Activated naive CD8-positive, alpha-beta T cell (primary cell): ENCODE results near the gene LMAN1.

Experiments
- H3K27ac Mint-ChIP-seq: one replicate; pipeline ENCODE4 v1.8.0; 2021; ENCODE audit warnings: mixed read lengths
- H3K27me3 Mint-ChIP-seq: one replicate; pipeline ENCODE4 v1.8.0; 2021; ENCODE audit warnings: mixed read lengths
- H3K36me3 Mint-ChIP-seq: one replicate; pipeline ENCODE4 v1.8.0; 2021; ENCODE audit warnings: mixed read lengths
- H3K4me1 Mint-ChIP-seq: one replicate; pipeline ENCODE4 v1.8.0; 2021; ENCODE audit warnings: low read depth, mixed read lengths
- H3K4me3 Mint-ChIP-seq: one replicate; pipeline ENCODE4 v1.8.0; 2021; ENCODE audit warnings: mild to moderate bottlenecking, mixed read lengths
- H3K9me3 Mint-ChIP-seq: one replicate; pipeline ENCODE4 v1.8.0; 2021; ENCODE audit warnings: low read depth, mixed read lengths

Gene LMAN1

DNA sequence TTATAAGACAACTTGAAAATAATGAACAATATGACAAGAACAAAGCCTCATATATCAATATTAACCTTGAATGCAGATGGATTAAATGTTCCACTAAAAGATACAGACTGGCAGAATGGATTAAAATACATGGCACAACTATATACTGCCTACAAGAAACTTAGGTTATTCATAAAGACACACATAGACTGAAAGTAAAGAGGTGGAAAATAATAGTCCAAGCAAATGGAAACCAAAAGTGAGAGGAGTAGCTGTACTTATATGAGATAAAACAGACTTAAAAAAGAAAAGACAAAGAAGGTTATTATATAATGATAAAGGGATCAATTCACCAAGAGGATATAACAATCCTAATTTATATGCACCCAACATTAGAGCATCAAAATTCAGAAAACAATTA lies 18.2 kb downstream of the LMAN1 start:
- Mint-ChIP-seq H3K36me3 (peaks cover 69% of the 10 kb centered on the region), H3K4me1 (peaks cover 45% of the 10 kb centered on the region), H3K27me3 (no peaks in the 10 kb centered on the region), H3K4me3 (no peak overlapping the region), H3K9me3 (peaks cover 20% of the 10 kb centered on the region), H3K27ac (peak overlapping the region; percentile 66)

DNA sequence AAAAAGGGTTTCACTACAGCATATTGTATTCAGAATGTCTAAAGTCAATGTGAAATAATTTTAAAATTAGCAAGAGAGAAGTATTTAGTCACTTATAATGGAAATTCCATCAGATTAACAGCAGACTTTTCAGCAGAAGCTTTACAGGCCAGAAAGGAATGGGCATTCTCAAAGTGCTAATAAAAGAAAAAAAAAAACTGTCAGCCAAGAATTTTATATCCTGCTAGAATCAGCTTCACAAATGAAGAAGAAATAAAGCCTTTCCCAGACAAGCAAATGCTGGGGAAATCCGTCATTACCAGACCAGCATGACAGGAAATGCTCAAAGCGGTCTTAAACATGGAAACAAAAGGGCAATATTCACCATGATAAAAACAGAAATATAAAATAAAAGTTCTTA lies 18.8 kb downstream of the LMAN1 start:
- H3K36me3 Mint-ChIP-seq, result peaks cover 68% of the 10 kb centered on the region
- peaks cover 42% of the 10 kb centered on the region for H3K4me1 Mint-ChIP-seq
- peak overlapping the region; percentile 66 for H3K27ac Mint-ChIP-seq
- H3K27me3 Mint-ChIP-seq, result no peaks in the 10 kb centered on the region
- no peak overlapping the region for H3K4me3 Mint-ChIP-seq
- peaks cover 20% of the 10 kb centered on the region for H3K9me3 Mint-ChIP-seq

DNA sequence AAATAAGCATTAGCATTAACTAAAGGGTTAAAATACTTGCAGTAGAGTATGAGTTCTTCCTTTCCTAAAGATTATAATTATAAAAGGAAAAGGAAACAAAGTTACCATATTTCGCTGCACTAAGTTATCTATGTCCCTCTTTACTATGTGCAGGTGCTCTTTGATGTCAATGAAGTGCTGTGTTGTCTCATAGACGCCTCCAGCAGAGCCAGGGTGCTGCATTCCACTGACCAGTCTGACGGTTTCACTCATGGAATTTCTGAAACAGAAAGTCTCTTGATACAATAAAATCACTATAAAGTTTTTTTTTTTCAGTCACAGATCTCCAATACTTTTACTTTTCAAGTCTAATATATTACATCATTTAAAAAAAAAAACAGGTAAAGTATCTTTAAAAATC lies 26.1 kb downstream of the LMAN1 start:
- Mint-ChIP-seq H3K4me1 (peaks cover 1% of the 10 kb centered on the region), H3K36me3 (peaks cover 29% of the 10 kb centered on the region), H3K27ac (no peak overlapping the region), H3K4me3 (no peak overlapping the region), H3K27me3 (no peaks in the 10 kb centered on the region), H3K9me3 (no peaks in the 10 kb centered on the region)

DNA sequence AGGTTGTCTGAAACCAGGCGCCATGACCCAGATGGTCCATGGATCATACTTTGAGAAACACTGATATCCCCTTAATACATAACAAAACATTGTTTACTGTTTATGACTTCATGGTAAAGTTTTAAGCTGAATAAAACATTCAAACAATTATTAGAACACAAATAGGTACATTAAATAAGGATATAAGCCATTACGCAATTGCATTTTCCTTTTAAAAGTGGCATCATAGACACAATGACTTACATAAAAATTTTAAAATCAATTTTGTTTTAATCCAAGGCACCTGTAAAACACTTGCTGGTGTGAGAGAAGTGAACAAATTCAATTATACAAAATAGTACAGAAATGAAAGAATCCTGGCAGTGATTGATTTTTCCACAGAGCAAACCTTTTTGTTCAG lies 30.4 kb downstream of the LMAN1 start:
- no peak overlapping the region for H3K4me3 Mint-ChIP-seq
- no peaks in the 10 kb centered on the region for H3K9me3 Mint-ChIP-seq
- H3K4me1 Mint-ChIP-seq, result no peaks in the 10 kb centered on the region
- H3K27me3 Mint-ChIP-seq, result no peaks in the 10 kb centered on the region
- H3K27ac Mint-ChIP-seq, result no peak overlapping the region
- H3K36me3 Mint-ChIP-seq, result peaks cover 26% of the 10 kb centered on the region

DNA sequence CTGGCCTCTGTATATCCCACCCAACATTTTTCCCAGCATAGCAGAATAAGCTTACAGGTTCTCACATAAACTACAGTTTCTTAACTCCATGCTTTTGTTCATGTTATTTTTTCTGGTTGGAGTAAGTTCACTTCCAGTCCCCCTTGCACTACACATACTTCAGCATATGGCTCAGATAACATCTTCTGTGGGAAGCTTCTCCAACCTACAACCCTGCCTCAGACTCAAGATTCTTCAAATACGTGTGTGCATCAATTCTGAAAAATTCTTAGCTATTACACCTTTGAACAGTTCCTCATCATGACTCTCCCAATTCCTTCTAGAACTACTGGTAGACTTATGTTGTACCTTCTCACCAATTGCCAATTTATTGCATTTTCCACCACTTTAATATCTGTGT lies 33.1 kb downstream of the LMAN1 start:
- Mint-ChIP-seq H3K27ac (no peak overlapping the region), H3K27me3 (peaks cover 4% of the 10 kb centered on the region), H3K4me3 (no peak overlapping the region)

DNA sequence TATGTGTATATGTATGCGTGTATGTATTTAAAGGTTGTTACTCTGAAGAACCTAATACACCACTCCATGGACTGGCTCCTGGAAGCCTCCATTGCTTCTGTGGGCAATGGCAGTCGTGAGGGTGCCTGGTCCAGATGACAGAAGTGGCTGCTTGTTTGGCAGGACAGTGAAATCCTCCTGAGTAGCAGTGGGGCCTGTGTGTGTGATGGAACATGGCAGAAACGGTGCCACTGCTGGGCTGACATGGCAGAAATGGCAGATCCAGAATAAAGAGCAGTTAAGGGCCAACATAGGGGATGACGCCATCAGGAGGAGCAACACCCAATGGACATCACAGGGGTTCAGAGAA lies 34.5 kb downstream of the LMAN1 start:
- Mint-ChIP-seq H3K9me3 (no peaks in the 10 kb centered on the region), H3K4me1 (no peaks in the 10 kb centered on the region), H3K4me3 (no peak overlapping the region), H3K27me3 (peaks cover 7% of the 10 kb centered on the region), H3K36me3 (peaks cover 20% of the 10 kb centered on the region), H3K27ac (no peak overlapping the region)

More for the DNA sequence above, 33.1 kb downstream of the LMAN1 start:
- Mint-ChIP-seq H3K4me1 (no peaks in the 10 kb centered on the region), H3K9me3 (no peaks in the 10 kb centered on the region), H3K36me3 (peaks cover 20% of the 10 kb centered on the region)

DNA sequence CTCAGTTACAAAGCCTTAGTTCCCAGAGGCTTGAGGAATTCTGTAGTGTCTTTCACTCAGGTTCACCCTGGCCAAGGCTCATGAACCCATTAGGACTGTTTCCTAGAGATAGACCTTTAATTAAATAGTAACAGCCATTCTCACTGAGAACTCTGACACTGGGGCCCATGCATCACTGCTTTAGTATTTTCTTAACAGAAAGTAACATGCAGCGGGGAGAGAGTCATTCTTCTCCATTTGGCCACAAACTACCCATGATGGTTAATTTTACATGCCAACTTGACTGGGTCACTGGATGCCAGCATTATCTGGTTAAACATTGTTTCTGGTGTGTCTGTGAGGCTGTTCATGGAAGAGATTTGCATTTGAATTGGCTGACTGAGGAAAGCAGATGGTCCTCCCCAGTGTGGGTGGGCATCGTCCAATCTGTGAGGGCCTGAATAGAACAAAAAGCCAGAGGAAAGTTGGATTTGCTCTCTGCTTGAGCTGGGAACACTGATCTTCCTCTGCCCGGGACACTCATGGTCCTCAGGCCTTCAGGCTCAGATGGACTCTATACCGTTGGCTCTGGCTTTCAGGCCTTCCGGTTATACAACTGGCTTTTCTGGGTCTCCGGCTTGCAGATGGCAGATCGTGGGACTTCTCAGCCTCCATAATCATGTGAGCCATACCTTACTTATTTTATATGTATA lies 35.0 kb downstream of the LMAN1 start:
- Mint-ChIP-seq H3K4me1 (no peaks in the 10 kb centered on the region), H3K9me3 (no peaks in the 10 kb centered on the region), H3K36me3 (peaks cover 19% of the 10 kb centered on the region), H3K27ac (no peak overlapping the region), H3K27me3 (peaks cover 7% of the 10 kb centered on the region), H3K4me3 (no peak overlapping the region)

DNA sequence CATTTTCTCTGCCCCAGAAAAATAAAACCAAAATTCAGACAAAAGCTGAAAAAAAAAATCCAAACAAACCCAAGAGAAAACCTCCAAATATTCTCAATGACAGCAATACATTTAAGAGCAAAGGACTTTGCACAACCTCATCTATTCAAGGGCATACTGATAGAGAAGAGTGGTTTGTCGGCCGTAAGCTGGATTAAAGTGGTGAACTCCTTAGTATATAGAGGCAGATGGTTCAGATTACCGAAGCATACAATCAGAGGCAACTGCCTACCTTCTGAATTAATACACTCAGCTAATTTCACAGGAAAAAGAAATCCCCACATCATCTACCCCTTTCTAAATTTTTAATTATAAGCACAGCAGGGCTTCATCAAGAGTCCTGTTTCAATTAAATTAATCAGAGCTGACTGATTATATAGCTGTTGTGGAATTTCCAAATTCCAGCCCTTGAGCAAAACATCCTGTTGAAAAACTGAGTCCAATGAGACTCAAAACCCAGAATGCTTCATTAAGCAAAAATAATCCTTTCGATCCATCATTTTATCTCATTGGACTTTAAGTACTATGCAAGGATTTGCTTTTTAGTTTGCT lies 40.5 kb downstream of the LMAN1 start, which contains the start of gene CPLX4:
Gene CPLX4 (minus strand): TSS at position 190 of the 591 bp plus-strand sequence. CDS start 187 bp downstream, at position 3.
- H3K36me3 Mint-ChIP-seq, result no peaks in the 10 kb centered on the region
- no peaks in the 10 kb centered on the region for H3K9me3 Mint-ChIP-seq
- H3K4me3 Mint-ChIP-seq, result no peak within 1 kb of the TSS
- H3K27me3 Mint-ChIP-seq, result peaks cover 10% of the 10 kb centered on the region
- no peaks in the 10 kb centered on the region for H3K4me1 Mint-ChIP-seq
- no peak within 1 kb of the TSS for H3K27ac Mint-ChIP-seq

DNA sequence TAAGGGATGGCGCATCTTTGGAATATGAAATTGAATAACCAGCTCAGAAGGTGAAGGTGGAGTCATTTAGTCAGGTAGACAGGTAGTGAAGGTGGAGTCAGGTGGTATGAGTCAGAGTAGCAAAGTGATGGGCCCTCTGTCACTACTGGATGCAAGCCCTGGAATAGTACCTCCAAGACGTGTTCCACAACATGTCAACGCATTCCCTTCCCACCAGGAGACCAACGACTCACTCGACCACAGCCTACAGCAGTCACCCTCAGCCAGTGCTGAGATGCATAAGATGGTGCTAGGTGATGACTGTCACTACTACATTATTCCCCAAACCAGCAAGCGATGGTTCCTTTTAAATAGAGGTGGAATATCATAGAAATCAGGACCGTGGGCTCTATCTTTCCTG lies 47.4 kb downstream of the LMAN1 start:
- H3K27me3 Mint-ChIP-seq, result peaks cover 18% of the 10 kb centered on the region
- H3K27ac Mint-ChIP-seq, result no peak overlapping the region
- no peak overlapping the region for H3K4me3 Mint-ChIP-seq
- H3K36me3 Mint-ChIP-seq, result no peaks in the 10 kb centered on the region
- no peaks in the 10 kb centered on the region for H3K4me1 Mint-ChIP-seq
- H3K9me3 Mint-ChIP-seq, result no peaks in the 10 kb centered on the region

DNA sequence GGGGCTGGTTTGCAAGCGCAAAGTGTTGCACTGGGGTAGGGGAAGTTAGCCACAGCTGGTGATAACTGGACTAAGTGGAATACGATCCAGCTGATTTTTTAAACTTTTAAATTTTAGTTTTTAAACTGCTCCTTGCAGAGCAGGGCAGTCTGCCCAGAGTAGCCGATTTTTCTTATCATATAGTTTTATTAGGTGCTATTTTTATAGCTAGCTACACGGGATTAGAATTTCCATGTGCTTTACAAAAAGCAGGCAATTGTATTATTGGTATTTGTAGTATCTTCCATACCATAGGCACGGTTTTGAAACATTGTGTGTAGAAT lies 50.2 kb downstream of the LMAN1 start:
- H3K9me3 Mint-ChIP-seq, result no peaks in the 10 kb centered on the region
- H3K4me1 Mint-ChIP-seq, result no peaks in the 10 kb centered on the region
- H3K4me3 Mint-ChIP-seq, result peak overlapping the region; percentile 46
- H3K27me3 Mint-ChIP-seq, result peaks cover 28% of the 10 kb centered on the region
- no peak overlapping the region for H3K27ac Mint-ChIP-seq
- H3K36me3 Mint-ChIP-seq, result no peaks in the 10 kb centered on the region

DNA sequence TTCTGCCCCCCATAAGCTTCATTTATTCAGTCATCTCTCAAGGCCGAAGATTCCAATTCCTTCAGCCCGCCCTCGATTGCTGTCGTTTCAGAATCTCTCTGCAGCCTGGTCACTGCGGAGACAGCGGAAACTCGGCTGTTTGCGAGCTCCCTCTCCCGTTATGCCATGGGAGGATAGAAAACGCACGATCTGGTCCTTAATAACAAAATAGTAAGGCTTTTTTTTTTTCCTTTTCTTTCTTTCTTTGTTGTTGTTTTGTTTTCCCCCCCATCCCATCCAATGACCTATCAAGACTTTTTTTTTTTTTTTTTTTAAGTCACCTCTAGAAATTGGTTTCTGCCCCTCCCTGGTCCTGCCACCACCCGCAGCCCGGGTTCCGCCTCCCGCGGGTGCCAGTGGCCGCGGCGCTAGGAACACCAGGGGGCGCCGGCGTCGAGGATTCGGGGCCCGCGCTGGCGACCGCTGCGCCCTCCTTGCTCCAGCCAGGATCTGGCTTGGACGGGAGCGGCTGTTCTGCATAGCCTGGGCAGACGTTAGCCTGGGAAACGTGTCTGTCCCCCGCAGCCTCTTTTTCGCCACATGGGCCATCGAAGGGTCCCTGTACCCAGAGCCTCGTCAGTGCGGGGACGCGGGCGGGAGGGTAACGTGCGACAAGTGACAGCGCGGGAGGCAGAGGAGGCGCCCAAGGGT lies 50.7 kb downstream of the LMAN1 start:
- Mint-ChIP-seq H3K27me3 (peaks cover 28% of the 10 kb centered on the region), H3K27ac (no peak overlapping the region), H3K4me1 (no peaks in the 10 kb centered on the region), H3K36me3 (no peaks in the 10 kb centered on the region), H3K9me3 (no peaks in the 10 kb centered on the region), H3K4me3 (peak overlapping the region; percentile 46)

DNA sequence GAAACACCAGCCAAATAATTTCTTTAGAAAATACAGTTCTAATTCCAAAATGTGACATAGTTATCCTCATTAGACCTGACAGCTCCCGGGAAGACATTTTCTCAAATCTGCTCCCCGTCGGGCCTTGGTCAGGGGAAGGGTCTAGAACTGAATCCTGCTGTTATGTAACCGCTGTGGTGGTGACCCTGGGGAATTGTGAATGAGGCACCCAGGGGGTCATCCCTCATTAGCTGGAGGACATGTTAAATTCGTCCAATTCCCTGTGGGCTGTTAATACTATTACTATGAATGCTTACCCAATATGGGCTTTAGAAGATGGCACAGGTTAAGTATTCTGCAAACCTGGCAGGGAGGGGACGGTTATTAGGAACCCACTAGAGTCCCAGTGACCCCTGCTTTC lies 52.4 kb downstream of the LMAN1 start:
- peaks cover 24% of the 10 kb centered on the region for H3K27me3 Mint-ChIP-seq
- H3K4me3 Mint-ChIP-seq, result no peak overlapping the region
- H3K9me3 Mint-ChIP-seq, result no peaks in the 10 kb centered on the region
- no peaks in the 10 kb centered on the region for H3K4me1 Mint-ChIP-seq
- no peak overlapping the region for H3K27ac Mint-ChIP-seq
- no peaks in the 10 kb centered on the region for H3K36me3 Mint-ChIP-seq

DNA sequence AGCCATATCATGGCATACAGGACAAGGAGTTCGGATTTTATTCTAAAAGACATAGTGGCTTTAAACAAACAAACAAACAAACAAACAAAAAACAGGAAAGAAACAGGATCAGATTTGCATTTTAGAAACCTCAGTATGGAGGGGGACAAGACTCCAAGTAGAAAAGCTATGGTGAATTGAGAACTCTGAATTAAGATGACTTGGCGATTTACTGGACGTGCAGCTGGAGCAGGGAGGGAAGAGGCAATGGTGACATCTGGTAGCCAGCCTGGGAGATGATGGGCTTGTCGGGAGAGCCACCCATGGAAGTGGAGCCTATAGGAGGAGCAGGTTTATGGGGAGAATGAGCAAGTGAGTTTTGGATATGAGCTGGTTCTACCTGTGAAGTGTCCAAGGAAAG lies 53.8 kb downstream of the LMAN1 start:
- Mint-ChIP-seq H3K27me3 (peaks cover 22% of the 10 kb centered on the region), H3K9me3 (no peaks in the 10 kb centered on the region), H3K4me1 (no peaks in the 10 kb centered on the region), H3K4me3 (no peak overlapping the region), H3K36me3 (no peaks in the 10 kb centered on the region), H3K27ac (no peak overlapping the region)

DNA sequence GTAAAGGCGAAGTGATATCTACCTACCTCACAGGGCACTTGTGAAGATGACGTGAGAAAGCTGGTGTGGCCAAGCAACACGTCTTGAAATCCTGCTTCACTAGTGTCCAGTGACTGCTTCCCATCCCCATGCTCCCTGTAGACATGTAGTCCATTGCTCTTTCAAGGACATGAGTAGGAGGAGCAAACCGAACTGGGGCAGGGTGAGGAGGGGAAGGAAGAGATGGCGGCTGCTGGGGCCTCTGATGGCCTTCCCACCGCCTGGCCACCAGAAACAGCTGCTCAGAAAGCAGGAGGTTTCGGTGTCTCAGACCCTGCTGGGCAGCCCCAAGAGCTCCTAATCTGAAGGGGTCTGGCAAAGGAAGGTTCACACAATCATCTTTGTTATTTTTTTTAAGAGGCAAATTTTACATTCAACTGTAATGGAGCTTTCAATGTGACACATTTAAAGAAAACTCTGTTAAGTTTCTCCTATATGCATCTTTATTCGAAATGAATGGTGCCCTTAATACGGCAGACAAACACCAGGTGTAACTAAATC lies 55.3 kb downstream of the LMAN1 start:
- Mint-ChIP-seq H3K36me3 (no peaks in the 10 kb centered on the region), H3K4me3 (no peak overlapping the region), H3K27me3 (peaks cover 18% of the 10 kb centered on the region), H3K27ac (no peak overlapping the region), H3K4me1 (no peaks in the 10 kb centered on the region), H3K9me3 (no peaks in the 10 kb centered on the region)

DNA sequence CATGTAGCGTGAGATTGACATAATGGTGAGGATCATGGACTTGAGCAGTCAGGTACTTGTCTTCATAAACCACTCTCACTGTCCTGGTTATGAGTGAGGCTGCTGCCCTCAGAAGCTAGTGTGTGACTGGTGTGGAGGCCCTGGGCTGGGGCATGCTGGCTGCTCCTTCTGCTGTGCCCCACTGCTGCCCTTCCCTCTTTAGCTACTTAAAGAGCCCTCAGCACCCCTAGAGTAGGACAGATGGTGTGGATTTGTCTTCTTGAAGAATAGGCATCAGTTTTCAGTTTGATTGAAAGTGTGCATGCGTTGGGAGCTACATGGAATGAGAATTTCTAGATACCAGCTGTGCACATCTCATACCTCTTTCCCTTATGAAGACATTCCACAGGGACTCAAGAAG lies 56.1 kb downstream of the LMAN1 start:
- H3K27ac Mint-ChIP-seq, result no peak overlapping the region
- no peaks in the 10 kb centered on the region for H3K9me3 Mint-ChIP-seq
- H3K4me1 Mint-ChIP-seq, result no peaks in the 10 kb centered on the region
- H3K27me3 Mint-ChIP-seq, result peaks cover 18% of the 10 kb centered on the region
- H3K4me3 Mint-ChIP-seq, result no peak overlapping the region
- no peaks in the 10 kb centered on the region for H3K36me3 Mint-ChIP-seq
